Eye (tissue), 1 donor: ENCODE data around the gene RBM4B.
"Not testable (repeated sequence)": the region's sequence is repeated elsewhere in the genome, so short reads cannot be mapped to it uniquely, and the experiment has no call there.

Experiments
- DNase-seq: peaks from one replicate; pipeline ENCODE4 v3.0.0-alpha.2; 2015

RBM4B gene

GRCh38 chr11:66686100-66686785 lies 8.6 kb upstream of the RBM4B start:
- DNase-seq, result no peak

GRCh38 chr11:66685276-66686099 lies 7.8 kb upstream of the RBM4B start:
- no peak for DNase-seq

- no peak for DNase-seq
Measured at GRCh38 chr11:66684635-66685034, 6.9 kb upstream of the RBM4B start.

GRCh38 chr11:66683877-66684276 lies 6.2 kb upstream of the RBM4B start:
- no peak for DNase-seq

GRCh38 chr11:66680966-66681645 lies 3.4 kb upstream of the RBM4B start:
- no peak for DNase-seq

- DNase-seq, result no peak
Measured at GRCh38 chr11:66676931-66677598, 622 bp downstream of the RBM4B start.

- DNase-seq, result no peak
Measured at GRCh38 chr11:66676282-66676919, 1.3 kb downstream of the RBM4B start.

- no peak for DNase-seq
Measured at GRCh38 chr11:66674964-66675602, 2.6 kb downstream of the RBM4B start.

- DNase-seq, result no peak
Measured at GRCh38 chr11:66670816-66671215, 6.9 kb downstream of the RBM4B start.

GRCh38 chr11:66665369-66665768 lies 12.3 kb downstream of the RBM4B start:
- DNase-seq, result no peak

GRCh38 chr11:66663741-66664296 lies 13.9 kb downstream of the RBM4B start:
- DNase-seq, result no peak

GRCh38 chr11:66659763-66660162 lies 17.9 kb downstream of the RBM4B start:
- DNase-seq, result no peak

GRCh38 chr11:66653123-66653522 lies 24.6 kb downstream of the RBM4B start:
- no peak for DNase-seq

- no peak for DNase-seq
Measured at GRCh38 chr11:66652651-66653050, 25.0 kb downstream of the RBM4B start.

GRCh38 chr11:66651016-66651415 lies 26.7 kb downstream of the RBM4B start:
- no peak for DNase-seq

- no peak for DNase-seq
Measured at GRCh38 chr11:66649903-66650302, 27.8 kb downstream of the RBM4B start.

GRCh38 chr11:66646828-66647227 lies 30.9 kb downstream of the RBM4B start:
- no peak for DNase-seq

- no peak for DNase-seq
Measured at GRCh38 chr11:66643745-66644437, 33.8 kb downstream of the RBM4B start.

GRCh38 chr11:66641834-66642233 lies 35.9 kb downstream of the RBM4B start:
- DNase-seq, result no peak

- not testable (repeated sequence) for DNase-seq
Measured at GRCh38 chr11:66639814-66640340, 37.8 kb downstream of the RBM4B start.
